GM19099 (cell line): ENCODE results near the gene HOXA2.

ENCODE experiments used
- POLR2A ChIP-seq: IDR thresholded peaks from 3 replicates; pipeline ENCODE4 v1.6.1; 2011; ENCODE audit warnings: low read depth; ENCODE audit not compliant: insufficient read length; ENCODE audit errors: extremely low read depth

Gene HOXA2

DNA sequence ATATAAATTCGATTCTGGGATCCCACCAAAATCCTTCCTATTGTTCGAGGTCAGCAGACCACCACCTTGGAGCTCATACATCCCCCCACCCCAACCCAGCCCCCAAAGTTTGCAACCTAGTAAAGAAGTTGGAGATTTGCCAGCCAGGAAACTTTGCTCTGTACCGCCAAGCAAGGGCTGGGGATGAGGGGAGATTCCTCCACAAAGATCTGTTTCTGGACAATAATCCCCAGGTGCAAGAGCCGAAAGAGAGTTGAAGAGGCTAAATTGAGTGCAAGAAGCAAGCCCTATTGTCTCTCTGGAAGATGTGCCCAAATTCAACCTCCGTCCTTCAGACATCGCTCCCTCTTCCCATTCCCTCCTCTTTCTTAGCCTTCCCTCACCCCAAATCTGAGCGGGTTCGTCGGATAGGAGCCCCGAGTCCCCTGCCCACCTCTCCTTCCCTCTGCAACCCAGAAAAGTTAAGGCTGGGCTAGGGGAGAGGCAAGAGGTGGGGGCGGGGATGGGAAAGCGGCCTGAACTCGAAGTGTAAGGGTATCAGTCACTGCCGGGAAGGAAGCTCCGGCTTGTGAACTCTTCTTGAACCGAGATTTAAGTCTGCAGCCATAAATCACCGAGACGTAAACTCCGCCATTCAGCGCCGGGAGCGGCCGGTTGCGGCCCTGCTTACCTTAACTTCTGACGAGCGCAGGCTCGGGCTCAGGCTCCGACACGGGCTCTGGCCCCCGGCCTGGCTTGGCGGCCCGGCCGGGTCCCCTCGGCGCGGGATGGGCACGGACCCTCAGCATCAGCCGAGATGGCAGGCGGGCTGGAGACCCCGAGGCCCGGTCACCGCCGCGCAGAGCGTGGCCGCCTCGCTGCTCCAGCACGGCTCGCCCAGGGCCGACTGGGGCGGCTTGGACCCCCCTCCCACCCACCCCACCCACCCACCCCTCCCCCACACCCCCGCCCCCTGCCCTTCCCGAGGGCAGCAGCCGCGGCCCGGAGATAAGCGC, 10.8 kb upstream of the HOXA2 start:
- TF ChIP-seq POLR2A = no peak

DNA sequence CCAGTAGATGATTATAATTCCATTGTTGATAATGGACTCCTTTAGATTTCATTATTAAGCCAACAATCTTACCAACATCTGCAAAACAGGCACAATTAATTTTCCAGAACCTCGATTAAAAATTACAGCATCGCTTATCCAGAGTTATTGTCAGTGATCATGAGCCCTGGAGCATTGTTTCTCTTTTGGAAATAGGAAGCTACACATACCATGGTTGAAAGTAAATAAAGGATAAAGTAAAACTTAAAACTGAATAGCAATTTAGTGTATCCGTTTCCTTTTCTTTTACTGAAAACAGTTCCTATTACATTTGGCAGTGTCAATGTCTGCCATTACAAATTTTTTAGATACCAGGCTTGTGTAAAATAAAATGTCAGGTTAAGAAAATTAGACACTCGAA, 9.9 kb upstream of the HOXA2 start:
- TF ChIP-seq POLR2A = no peak

DNA sequence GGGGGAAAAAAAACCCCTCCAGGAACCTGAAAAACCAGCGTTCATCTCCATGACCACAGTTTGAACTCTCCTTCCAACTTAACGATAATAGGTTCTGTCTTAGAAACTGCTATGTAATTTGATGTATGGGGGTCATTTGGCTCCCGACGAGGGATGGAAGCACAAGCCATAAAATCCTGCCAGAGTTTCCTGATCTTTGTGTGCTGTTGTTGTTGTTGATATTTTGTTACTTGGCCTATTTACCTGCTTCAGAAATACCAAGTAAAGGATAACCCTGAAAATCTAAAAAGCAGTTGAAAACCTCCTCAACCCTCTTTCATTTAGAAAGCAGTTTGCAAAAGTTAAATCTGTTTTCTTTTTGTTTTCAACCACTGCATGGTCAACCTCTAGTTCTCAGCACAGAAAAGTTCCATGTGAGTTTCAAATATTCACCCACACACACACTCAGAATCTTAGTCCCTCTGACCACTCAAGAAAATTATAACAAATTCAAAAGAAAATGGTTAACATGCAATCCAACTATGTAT, 9.3 kb upstream of the HOXA2 start:
- TF ChIP-seq POLR2A = no peak

DNA sequence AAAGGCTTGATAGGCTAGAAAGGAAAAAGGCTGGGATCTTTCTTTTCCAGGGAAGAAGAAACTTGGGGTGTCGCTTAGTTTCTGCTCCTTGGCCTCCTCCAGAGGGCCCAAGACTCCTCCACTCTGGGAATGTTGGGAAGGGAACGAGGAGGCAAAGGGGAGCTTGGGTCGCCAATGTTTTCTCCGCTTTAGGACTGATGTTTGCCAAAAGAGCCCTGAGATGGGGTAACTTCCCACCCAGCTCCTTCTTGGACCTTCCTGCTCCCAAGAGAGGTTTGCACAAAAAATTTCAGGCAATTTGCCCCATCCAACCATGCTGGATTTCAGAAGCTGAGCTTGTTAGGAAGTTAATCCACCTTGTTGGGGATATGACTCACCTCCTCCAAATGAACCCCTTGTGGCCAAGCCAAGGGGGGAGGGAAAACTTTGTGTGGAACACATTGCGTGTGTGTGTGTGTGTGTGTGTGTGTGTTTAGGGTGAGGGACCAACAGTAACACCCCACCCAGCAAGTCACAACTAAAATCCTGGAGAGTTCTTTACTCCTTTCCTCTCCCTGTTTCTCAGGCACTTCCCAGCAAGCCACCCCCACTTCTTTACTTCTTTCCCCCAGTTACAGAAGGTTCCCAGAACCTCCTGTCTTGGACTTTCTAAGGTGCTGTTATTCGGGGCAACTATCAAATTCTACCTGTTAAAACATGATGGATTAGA, 8.7 kb upstream of the HOXA2 start:
- no peak for TF ChIP-seq POLR2A

DNA sequence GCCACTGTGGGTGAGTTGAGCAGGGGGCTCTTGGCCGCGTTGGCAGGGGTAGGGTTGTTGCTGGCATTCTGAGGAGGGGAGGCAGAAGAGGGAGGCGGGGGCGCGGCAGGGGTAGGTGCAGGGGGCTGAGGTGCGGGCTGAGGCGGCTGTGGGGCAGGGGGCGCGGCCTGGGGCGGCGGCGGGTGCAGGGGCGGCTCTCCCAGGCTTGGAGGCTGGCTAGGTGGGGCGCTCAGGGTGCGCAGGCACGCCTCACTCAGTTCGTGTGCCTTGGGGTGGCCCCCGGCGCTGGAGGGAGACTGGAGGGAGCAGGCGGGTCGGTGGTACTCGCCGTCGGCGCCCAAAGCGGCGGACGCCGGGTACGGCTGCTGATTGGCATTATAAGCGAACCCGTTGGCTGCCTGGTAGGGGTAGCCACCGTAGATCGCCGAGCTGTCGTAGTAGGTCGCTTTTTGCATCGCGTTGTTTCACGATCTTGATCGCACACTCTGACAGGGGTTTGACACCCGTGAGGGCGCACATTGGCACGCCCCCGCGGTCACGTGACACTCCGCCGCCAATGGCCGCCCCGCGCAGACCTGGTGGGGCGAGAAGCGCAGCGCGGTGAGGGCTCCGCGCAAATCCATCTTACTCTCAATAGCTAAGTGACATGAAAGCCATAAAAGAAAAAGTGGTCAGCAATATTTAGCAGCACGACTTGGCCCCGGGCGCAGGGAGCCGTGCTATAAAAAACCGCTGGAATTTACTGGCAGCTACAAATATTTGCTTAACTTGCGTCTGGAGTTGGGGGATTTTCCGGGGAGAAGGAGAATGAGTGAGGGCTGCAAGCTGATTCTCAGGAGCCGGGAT, 7.9 kb upstream of the HOXA2 start:
- TF ChIP-seq POLR2A = no peak

DNA sequence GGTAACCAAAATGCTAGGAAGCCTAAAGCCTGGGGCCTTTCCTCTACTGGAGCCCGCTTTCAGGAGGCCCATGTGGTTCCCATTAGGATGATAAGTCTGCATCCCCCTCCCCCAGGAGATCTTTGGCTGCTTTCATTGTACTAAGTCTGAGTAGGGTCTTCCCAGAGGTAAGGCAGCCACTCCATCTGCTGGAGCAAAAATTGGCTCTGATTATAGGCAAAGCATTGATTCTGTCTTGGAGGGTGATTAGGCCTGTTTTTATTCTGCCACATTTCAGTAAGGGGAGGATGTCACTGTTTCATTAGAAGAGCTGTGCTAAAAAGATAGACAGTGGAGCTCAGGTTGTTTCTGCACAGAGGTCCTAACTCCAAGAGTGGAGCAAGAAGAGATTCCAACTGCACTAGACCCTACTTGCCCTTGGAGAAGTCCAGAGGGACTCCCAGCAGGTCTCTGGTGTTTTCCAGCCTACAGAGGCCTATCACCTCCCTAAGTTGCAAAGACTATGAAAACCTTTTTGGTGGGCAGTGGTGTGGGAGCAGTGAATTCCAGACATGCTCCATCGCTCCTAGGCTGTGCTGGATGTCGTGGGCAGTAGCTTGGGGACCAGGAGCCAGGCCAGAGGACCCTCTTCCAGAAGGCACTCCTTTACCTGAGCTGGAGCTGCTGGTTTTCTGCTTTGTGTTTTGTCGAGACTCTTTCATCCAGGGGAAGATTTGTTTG, 7.1 kb upstream of the HOXA2 start:
- no peak for TF ChIP-seq POLR2A

DNA sequence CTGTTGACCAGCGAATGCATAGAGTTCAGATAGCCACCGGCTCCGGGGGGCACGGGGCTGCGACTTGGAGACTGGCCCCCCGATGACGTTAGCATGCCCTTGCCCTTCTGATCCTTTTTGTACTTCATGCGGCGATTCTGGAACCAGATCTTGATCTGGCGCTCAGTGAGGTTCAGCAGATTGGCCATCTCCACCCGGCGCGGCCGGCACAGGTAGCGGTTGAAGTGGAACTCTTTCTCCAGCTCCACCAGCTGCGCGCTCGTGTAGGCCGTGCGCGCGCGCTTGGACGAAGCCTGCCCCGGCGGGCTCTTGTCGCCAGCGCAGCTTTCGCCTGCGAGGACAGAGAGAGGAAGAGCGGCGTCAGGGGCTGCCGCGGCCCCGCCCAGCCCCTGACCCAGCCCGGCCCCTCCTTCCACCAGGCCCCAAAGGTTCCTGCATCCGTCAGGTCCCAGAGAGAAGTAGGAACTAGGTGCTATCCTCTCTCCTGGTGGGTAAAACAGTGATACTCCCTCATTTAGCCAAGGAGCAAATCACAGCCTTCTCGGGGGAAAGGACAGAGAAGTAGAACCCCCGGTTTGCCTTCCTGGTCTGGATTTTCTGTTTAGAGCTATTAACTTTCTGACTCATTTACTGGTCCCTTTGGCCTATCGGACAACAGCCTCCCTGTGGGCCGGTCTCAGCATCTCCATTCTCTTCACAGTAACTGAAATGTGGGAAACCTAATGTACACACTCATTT, 6.1 kb upstream of the HOXA2 start:
- no peak for TF ChIP-seq POLR2A

DNA sequence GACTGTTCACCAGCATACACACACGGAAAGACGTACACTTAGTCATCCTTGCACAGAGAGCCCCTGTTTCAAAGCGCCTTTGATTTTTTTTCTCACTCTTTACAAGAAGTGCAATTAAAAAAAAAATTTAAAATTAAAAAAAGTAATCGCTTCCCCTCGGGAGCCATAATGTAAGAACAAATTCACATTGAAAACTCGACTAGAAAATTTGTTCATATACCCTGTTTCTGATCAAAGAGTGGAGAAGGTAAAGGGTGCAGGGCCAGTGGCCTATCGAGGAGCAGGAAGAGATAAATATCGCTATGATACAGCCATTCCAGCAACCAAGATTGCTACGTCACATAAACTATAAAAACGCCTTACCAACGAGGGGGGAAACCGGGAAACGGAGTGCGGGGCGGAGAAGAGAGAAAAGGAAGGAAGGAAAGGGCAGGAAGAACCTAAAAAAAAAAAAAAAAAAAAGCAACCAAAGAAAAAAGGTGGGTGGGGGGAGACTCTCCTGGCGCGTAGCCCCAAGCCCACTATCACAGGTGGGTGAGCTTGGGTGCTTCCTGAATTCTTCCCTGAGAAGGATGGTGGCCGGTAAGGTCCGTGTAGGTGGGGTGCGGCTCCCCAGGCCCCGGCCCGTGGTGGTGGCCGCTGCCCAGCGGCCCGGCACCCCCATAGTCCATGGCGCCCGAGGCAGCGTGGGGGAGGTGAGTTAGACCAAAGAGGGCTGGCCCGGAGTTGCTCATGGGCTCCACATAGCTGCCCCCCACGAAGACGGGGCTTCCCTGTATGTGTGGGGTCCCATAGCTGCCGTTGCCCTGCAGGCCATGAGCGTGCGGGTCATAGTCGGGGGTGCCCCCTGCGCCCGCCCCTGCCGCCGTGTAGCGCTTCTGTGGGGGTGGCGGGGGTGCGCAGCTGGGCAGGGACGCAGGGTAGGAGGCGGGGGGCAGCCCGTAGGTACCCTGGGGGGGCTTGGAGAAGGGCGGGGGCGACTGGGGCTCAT, 5.2 kb upstream of the HOXA2 start:
- no peak for TF ChIP-seq POLR2A

DNA sequence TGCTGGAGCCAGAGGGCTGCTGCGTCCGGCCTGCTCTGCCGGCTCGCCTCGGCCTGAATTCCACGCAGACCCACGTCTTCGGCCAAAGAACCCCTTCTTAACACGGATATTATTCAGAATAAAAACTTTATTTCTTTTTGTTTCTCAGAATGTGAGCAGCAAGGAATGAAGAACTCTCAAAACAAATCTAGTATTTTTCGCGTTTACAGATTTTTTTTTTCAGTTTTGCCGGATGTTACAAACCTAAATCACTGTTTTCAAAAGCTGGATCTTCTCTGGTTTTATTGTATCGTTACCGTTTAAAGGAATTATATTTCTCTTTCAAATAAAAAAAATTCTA, 4.4 kb upstream of the HOXA2 start:
- TF ChIP-seq POLR2A = no peak

DNA sequence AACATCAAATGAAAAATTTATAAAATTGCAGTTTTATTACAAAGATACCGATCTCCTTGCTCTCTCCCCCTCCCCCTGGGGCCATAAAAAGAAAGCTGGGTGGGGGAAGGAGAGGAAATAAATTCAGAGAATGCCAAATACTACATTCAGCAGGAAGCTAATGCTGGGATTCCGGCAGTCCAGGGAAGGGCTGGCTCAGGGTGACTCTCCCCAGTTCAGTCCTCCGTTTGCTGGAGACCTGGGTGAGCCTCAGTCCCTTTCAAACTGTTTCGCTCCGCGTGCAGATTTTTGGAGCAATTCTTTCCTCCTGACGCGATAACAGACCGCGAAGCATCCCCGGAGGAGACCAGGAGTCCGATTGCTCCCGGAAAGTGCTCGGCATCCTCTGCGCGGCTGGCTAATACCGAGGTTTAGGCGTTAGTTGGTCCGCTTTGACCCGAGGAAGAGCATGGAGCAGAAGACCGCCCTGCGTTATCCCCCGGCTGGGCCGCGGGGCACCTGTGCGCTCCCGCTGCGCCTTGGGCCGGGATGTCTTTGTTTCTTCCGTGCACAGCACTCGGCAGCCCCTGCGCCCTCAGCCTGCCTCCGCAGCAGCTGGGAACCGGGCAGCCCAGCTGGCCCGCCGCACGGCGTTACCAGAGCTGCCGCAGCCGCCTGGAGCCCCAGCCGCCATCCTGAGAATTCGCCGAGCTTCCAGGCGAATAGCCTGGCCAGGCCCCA, 3.9 kb upstream of the HOXA2 start:
- TF ChIP-seq POLR2A = no peak

DNA sequence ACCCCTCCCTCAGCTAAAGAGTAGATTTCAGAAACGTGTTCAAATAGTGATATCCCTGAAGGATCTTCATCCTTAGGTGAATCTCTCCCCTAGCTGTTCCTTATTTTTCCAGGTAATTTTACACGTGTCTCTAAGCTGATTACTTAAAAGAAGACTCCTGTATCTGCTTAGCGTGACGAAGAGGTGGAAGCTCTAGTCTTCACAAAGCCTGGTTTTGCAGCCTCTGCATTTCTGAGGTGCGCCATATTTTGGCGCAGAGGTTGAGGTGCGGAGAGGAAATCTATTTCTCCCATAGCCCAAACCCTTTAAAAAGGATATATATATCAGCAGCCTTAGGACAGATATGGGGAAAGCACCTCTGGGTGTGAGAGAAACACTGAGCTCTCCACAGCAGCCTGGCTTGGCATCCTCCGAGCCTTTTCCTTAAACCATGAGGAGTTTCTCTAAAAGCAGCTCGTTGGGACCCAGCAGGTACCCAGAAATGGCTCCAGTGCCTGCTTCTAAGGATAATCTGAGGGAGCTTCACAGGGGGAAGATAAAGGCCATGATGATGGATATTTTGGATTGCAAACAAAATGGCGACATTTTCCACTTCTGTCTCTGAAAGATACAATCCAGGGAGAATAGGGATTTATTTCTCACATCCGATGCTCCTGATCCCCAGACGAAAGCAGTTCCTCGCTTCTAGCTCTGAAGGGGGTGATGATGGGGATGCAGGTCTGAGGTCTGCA, 3.0 kb upstream of the HOXA2 start:
- TF ChIP-seq POLR2A = no peak
